ENCODE results near the gene FMN1.

FMN1 gene

DNA sequence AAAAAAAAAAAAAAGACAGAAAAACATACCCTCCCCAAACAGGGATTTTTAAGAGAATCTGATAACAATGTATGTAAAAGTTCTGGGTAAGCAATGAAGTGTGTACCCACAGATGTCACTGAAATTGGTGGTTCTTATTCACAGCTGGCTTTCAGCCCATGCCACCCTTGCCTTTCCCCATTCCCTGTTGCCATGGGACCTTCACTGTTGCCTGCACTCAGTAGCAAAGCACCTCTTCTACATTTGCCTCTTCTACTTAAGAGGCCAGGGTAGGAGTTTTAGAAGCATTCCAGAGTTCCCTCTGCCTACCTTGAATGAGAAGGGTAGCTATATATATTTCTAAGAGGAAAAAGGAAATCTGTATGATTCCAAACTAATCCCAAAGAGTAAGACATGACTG is 57.4 kb downstream of the FMN1 start:
- no peaks in the 10 kb centered on the region for H3K36me3 ChIP-seq (ENCODE audit: insufficient read depth, low read length)
- no peaks in the 10 kb centered on the region for H3K4me1 ChIP-seq (ENCODE audit: insufficient read depth, low read length)
- no peaks in the 10 kb centered on the region for H3K27me3 ChIP-seq (ENCODE audit: insufficient read depth, low read length)
- no peak overlapping the region for H3K9ac ChIP-seq (ENCODE audit: low read depth, low read length)
- no peak overlapping the region for H3K4me3 ChIP-seq (ENCODE audit: low read length)
- H3K9me3 ChIP-seq (ENCODE audit: insufficient read depth, low read depth, low read length), result no peaks in the 10 kb centered on the region
- no peak overlapping the region for H3K27ac ChIP-seq (ENCODE audit: low read depth, low read length)

- no peak overlapping the region for H3K4me3 ChIP-seq (ENCODE audit: low read length)
- H3K27me3 ChIP-seq (ENCODE audit: insufficient read depth, low read length), result no peaks in the 10 kb centered on the region
- 54% methylated on average over 4 of the region's 4 CpGs for WGBS
- no peaks in the 10 kb centered on the region for H3K9me3 ChIP-seq (ENCODE audit: insufficient read depth, low read depth, low read length)
- H3K9ac ChIP-seq (ENCODE audit: low read depth, low read length), result no peak overlapping the region
- H3K36me3 ChIP-seq (ENCODE audit: insufficient read depth, low read length), result no peaks in the 10 kb centered on the region
- H3K4me1 ChIP-seq (ENCODE audit: insufficient read depth, low read length), result no peaks in the 10 kb centered on the region
- no peak overlapping the region for H3K27ac ChIP-seq (ENCODE audit: low read depth, low read length)
These were observed 58.2 kb downstream of the FMN1 start for GRCh38 chr15:33136353-33136752.

DNA sequence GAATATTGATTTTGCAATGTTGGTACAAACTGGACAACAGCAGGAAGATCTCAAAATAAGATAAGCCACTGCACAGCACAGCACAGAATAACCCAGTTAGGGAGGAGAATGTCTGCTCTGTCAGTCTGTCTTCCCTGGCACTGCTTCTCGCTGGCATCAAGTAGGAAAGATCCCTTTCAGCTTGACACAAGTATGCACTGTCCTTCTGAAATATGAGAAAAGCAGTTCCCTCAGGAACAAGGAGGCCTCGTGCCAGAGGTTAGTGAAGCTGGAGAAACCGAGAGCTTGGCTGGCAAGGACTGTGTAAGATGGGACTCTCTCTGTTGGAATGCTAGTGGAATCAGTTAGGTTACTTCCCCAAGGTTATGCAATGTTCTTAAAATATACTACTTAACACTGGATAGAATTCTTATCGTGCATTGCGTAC is 59.1 kb downstream of the FMN1 start:
- Histone ChIP-seq H3K4me3 (ENCODE audit: low read length) (no peak overlapping the region), H3K27me3 (ENCODE audit: insufficient read depth, low read length) (no peaks in the 10 kb centered on the region), H3K27ac (ENCODE audit: low read depth, low read length) (no peak overlapping the region), H3K9ac (ENCODE audit: low read depth, low read length) (no peak overlapping the region), H3K4me1 (ENCODE audit: insufficient read depth, low read length) (no peaks in the 10 kb centered on the region), H3K36me3 (ENCODE audit: insufficient read depth, low read length) (no peaks in the 10 kb centered on the region), H3K9me3 (ENCODE audit: insufficient read depth, low read depth, low read length) (no peaks in the 10 kb centered on the region)
- 93% methylated on average over 5 of the region's 5 CpGs for WGBS

DNA sequence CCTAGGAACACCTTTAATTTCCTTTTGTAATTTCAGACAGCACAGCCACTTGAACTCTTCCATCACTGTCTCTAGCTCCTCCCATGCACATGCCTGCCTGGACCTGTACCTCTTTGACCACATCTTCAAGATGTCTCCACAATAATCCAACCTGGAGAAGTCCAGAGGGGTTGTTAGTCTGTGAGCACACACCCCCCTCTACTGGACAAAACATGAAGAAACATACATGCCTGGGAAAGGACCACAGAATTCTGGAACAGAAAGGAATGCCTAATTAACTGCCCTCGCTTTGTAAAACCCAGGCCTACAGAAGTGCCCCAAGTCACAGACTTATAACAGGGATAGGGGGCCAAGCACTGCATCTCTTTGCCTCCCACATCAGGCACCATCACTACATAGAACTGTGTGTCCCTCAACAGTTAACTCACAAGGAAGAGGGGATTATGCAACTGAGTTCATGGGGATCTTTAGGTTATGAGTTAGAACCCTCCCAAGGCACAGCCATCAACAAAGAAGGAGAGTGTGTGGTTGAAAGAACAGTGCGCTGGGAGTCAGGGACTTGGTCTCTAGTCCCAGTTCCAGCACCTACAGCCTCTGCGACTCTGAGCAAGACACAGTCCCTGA is 61.7 kb downstream of the FMN1 start:
- Histone ChIP-seq H3K4me1 (ENCODE audit: insufficient read depth, low read length) (no peaks in the 10 kb centered on the region), H3K9ac (ENCODE audit: low read depth, low read length) (no peak overlapping the region), H3K9me3 (ENCODE audit: insufficient read depth, low read depth, low read length) (no peaks in the 10 kb centered on the region), H3K27ac (ENCODE audit: low read depth, low read length) (no peak overlapping the region), H3K27me3 (ENCODE audit: insufficient read depth, low read length) (no peaks in the 10 kb centered on the region), H3K4me3 (ENCODE audit: low read length) (no peak overlapping the region), H3K36me3 (ENCODE audit: insufficient read depth, low read length) (no peaks in the 10 kb centered on the region)
- 77% methylated on average over 3 of the region's 3 CpGs for WGBS

DNA sequence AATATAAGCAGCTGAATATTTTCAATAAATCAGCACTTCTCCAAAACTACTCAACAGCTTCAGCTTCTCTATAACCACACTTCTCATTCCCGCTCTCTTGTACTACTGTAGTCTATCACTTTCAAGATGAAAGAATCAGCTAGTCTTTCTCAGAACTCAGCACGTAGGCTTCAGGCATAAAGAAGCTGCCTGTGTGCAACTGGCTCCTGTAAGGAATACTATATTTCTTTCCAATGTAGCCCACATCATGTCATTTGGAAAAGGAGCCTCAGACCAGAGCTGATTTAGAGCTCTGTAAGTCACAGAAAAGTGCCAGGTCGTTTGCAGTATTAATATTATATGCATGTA is 62.3 kb downstream of the FMN1 start:
- Histone ChIP-seq H3K27ac (ENCODE audit: low read depth, low read length) (no peak overlapping the region), H3K4me3 (ENCODE audit: low read length) (no peak overlapping the region), H3K27me3 (ENCODE audit: insufficient read depth, low read length) (no peaks in the 10 kb centered on the region), H3K4me1 (ENCODE audit: insufficient read depth, low read length) (no peaks in the 10 kb centered on the region), H3K9ac (ENCODE audit: low read depth, low read length) (no peak overlapping the region), H3K9me3 (ENCODE audit: insufficient read depth, low read depth, low read length) (no peaks in the 10 kb centered on the region), H3K36me3 (ENCODE audit: insufficient read depth, low read length) (no peaks in the 10 kb centered on the region)
- 82% methylated on average over 2 of the region's 3 CpGs for WGBS

GRCh38 chr15:33131552-33132232 is 62.8 kb downstream of the FMN1 start:
- H3K27ac ChIP-seq (ENCODE audit: low read depth, low read length), result no peak overlapping the region
- peaks cover 2% of the 10 kb centered on the region; the same call in 1 of the 2 replicates for H3K4me1 ChIP-seq (ENCODE audit: insufficient read depth, low read length)
- H3K36me3 ChIP-seq (ENCODE audit: insufficient read depth, low read length), result no peaks in the 10 kb centered on the region
- no peaks in the 10 kb centered on the region for H3K27me3 ChIP-seq (ENCODE audit: insufficient read depth, low read length)
- no peaks in the 10 kb centered on the region for H3K9me3 ChIP-seq (ENCODE audit: insufficient read depth, low read depth, low read length)
- no peak overlapping the region for H3K9ac ChIP-seq (ENCODE audit: low read depth, low read length)
- H3K4me3 ChIP-seq (ENCODE audit: low read length), result no peak overlapping the region
- WGBS, result 85% methylated on average over 4 of the region's 4 CpGs

DNA sequence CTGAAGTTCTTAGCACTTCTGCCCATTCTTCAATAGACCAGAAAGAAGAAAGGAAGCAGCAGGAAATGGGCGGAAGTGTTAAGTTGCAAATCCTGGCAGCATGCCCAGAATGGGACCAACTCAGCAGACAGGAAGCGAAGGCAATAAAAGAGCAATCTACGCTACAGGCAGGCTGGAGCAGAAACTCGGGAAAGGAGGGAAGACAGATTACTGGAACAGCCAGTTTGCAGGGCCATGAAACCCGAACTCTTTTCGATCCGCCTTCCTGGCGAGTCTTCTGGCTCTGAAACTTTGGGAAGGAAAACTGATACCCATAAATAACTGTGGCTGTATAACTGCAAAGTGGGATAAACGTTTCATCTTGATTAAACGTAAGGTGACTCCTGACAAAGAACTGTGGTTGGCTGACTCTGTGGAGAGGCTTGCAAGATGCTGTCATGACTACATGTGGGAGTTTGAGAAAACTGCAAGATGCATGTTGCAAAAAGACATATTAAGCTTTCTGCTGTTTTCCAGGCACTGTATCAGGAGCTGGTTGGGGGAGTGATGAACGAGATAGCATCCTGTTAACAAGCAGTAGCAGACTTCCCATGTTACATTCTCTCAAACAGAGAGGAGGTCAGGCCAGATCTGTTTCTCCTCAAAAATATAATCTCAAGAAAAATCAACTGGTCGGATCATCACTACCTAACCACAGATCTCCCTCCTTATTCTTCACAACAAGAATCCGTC is 67.8 kb downstream of the FMN1 start:
- 65% methylated on average over 13 of the region's 13 CpGs for WGBS
- Histone ChIP-seq H3K9ac (ENCODE audit: low read depth, low read length) (no peak overlapping the region), H3K4me1 (ENCODE audit: insufficient read depth, low read length) (peaks cover 10% of the 10 kb centered on the region; the same call in 1 of the 2 replicates), H3K4me3 (ENCODE audit: low read length) (no peak overlapping the region), H3K9me3 (ENCODE audit: insufficient read depth, low read depth, low read length) (no peaks in the 10 kb centered on the region), H3K27me3 (ENCODE audit: insufficient read depth, low read length) (no peaks in the 10 kb centered on the region), H3K27ac (ENCODE audit: low read depth, low read length) (no peak overlapping the region), H3K36me3 (ENCODE audit: insufficient read depth, low read length) (no peaks in the 10 kb centered on the region)

DNA sequence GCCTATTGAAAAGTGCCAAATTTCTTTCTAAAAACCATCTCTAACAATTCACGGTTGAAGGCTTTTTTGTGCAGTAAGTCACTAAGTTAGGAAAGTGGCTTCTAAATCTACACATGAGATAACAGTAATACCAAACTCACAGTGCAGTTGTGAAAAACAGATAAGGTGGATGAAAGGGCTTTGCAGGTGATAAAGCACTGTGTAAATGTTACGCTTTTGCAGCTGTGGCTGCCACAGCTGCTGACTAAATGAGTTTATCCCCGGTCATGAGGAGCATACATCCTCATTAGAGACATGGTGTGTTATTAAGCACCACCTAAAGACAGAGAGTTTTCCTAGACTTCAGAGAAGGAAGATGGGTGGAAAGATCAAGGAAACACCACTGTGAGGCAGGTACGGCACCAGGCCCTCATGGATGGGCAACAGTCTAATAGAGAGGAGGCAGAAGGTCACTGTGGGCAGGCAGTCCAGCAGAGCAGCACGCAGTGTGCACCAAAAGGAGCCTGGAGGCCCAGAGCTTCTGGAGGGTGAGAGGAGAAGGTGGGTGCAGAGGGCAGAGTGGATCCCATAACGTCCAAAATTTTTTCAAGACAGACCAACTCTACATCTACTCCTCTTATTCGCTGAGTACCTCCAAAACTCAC is 68.5 kb downstream of the FMN1 start:
- Histone ChIP-seq H3K27me3 (ENCODE audit: insufficient read depth, low read length) (no peaks in the 10 kb centered on the region), H3K9me3 (ENCODE audit: insufficient read depth, low read depth, low read length) (no peaks in the 10 kb centered on the region), H3K4me1 (ENCODE audit: insufficient read depth, low read length) (peaks cover 10% of the 10 kb centered on the region; the same call in 1 of the 2 replicates), H3K36me3 (ENCODE audit: insufficient read depth, low read length) (no peaks in the 10 kb centered on the region), H3K4me3 (ENCODE audit: low read length) (no peak overlapping the region), H3K27ac (ENCODE audit: low read depth, low read length) (no peak overlapping the region), H3K9ac (ENCODE audit: low read depth, low read length) (no peak overlapping the region)
- WGBS, result 81% methylated on average over 6 of the region's 7 CpGs

GRCh38 chr15:33124811-33125210 is 69.7 kb downstream of the FMN1 start:
- H3K4me1 ChIP-seq (ENCODE audit: insufficient read depth, low read length), result peaks cover 10% of the 10 kb centered on the region; the same call in 1 of the 2 replicates
- 75% methylated on average over 4 of the region's 4 CpGs for WGBS
- no peak overlapping the region for H3K27ac ChIP-seq (ENCODE audit: low read depth, low read length)
- H3K4me3 ChIP-seq (ENCODE audit: low read length), result no peak overlapping the region
- no peaks in the 10 kb centered on the region for H3K27me3 ChIP-seq (ENCODE audit: insufficient read depth, low read length)
- no peaks in the 10 kb centered on the region for H3K9me3 ChIP-seq (ENCODE audit: insufficient read depth, low read depth, low read length)
- no peak overlapping the region for H3K9ac ChIP-seq (ENCODE audit: low read depth, low read length)
- H3K36me3 ChIP-seq (ENCODE audit: insufficient read depth, low read length), result no peaks in the 10 kb centered on the region

DNA sequence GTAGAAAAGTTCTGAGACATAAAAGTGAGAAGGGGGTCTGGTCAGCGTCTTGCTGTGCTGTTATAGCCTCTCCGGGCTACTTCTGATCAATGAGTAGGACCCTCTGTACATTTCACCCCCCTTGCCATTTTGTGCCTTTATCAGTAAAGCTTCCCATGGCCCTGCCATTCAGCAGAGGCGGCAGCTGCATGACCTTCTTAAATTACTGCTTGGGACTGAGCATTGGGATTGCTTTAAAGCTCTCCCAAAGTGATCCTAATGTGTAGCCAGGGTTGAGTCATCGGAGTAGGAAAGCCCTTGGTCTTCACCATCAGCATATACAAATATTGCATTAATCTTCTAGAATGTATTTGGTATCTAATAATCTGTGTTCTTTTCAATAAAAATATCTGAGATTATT is 70.2 kb downstream of the FMN1 start:
- Histone ChIP-seq H3K4me1 (ENCODE audit: insufficient read depth, low read length) (peaks cover 10% of the 10 kb centered on the region; the same call in 1 of the 2 replicates), H3K27ac (ENCODE audit: low read depth, low read length) (no peak overlapping the region), H3K9me3 (ENCODE audit: insufficient read depth, low read depth, low read length) (no peaks in the 10 kb centered on the region), H3K9ac (ENCODE audit: low read depth, low read length) (no peak overlapping the region), H3K4me3 (ENCODE audit: low read length) (no peak overlapping the region), H3K27me3 (ENCODE audit: insufficient read depth, low read length) (no peaks in the 10 kb centered on the region), H3K36me3 (ENCODE audit: insufficient read depth, low read length) (no peaks in the 10 kb centered on the region)
- 88% methylated on average over 4 of the region's 4 CpGs for WGBS

DNA sequence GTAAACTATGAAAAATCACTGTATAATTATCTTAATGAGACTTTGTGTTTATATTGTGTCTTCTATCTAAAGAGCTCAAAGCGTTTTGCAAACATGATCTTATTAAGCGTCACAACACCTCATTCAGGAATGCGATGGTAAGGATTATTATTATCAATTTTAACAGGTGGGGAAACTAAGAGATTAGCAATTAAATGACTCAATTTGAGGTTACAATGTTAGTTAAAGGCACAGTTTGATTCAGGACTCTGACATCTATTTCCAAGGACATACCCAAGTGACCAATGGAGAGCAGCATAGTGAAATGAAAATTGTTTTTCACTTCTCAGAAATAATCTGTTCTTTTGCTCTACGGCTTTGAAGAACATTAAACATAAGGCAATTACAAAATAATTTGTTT is 74.6 kb downstream of the FMN1 start:
- H3K27ac ChIP-seq (ENCODE audit: low read depth, low read length), result no peak overlapping the region
- WGBS, result 96% methylated on average over 4 of the region's 4 CpGs
- H3K9ac ChIP-seq (ENCODE audit: low read depth, low read length), result no peak overlapping the region
- H3K4me1 ChIP-seq (ENCODE audit: insufficient read depth, low read length), result peaks cover 10% of the 10 kb centered on the region
- no peaks in the 10 kb centered on the region for H3K36me3 ChIP-seq (ENCODE audit: insufficient read depth, low read length)
- H3K27me3 ChIP-seq (ENCODE audit: insufficient read depth, low read length), result no peaks in the 10 kb centered on the region
- no peaks in the 10 kb centered on the region for H3K9me3 ChIP-seq (ENCODE audit: insufficient read depth, low read depth, low read length)
- no peak overlapping the region for H3K4me3 ChIP-seq (ENCODE audit: low read length)
